ENCODE data around the gene CHURC1. TPM values are rescaled to one million over a fixed set of nuclear protein-coding genes. Genes with fewer than 3 reads are reported as not detected.

CHURC1 gene
- total and polyA plus RNA-seq, 2 of the 13 experiments (the other 11 are each of a cell fraction or from before 2014, with no cell fraction given) = 41.1 to 74.4 TPM

GRCh38 chr14:64963611-64964010, 49.4 kb downstream of the CHURC1 start:
- Histone ChIP-seq H3K79me2 (ENCODE audit: insufficient read depth, low read length) (no peaks in the 10 kb centered on the region), H3K9me3 (ENCODE audit: low read length) (no peaks in the 10 kb centered on the region), H3K27me3 (ENCODE audit: control insufficient read depth in 1 of 2, insufficient read depth in 2 of 2, low read length in 2 of 2) (no peaks in the 10 kb centered on the region), H3K4me3 (replicated peaks in 1 of 3; ENCODE audit: insufficient read depth in 1 of 3, low read depth in 2 of 3, low read length in 3 of 3) (no peak overlapping the region), H3K4me1 (ENCODE audit: insufficient read depth, low read length) (peaks cover 5% of the 10 kb centered on the region; the same call in 1 of the 2 replicates), H2AFZ (ENCODE audit: low read length) (no peak overlapping the region), H3K9ac (ENCODE audit: insufficient read depth, low read depth, low read length) (no peak overlapping the region), H4K20me1 (ENCODE audit: insufficient read depth, low read length) (no peaks in the 10 kb centered on the region), H3K27ac (ENCODE audit: extremely low read length, insufficient read depth, low read length) (no peak overlapping the region), H3K4me2 (ENCODE audit: low read depth, low read length) (no peak overlapping the region), H3K36me3 (replicated peaks in 1 of 2; ENCODE audit: control insufficient read depth in 1 of 2, insufficient read depth in 2 of 2, low read length in 2 of 2) (no peaks in the 10 kb centered on the region)
- ChIA-PET CTCF (ENCODE audit: low intra/inter-chr PET ratio, low total read pairs) (no interaction called here), POLR2A (no interaction called here)
- intact Hi-C loops (cut with micrococcal nuclease; ENCODE audit: unreplicated experiment) = no loop called here
- 100% methylated on average over 1 of the region's 1 CpG for WGBS (ENCODE audit: low lambda C conversion rate)
- BruUV-seq (replicated peaks) = no TSS peak
- DNase-seq (ENCODE audit: low spot score) (no peak), ATAC-seq (no peak), FAIRE-seq (no peak)
- TF ChIP-seq ZFP1 (CRISPR knock-in tag; IDR thresholded peaks at IDR 0.05) (no peak), CTCF (CRISPR knock-in tag; IDR thresholded peaks at IDR 0.05) (0 out of 2 replicates have a peak, but pooled peaks have one; percentile 4)
- in situ Hi-C loops (cut with HindIII; ENCODE audit: extremely low pct_ligation_motif_present, low pct_unique_long_range_greater_than_20kb) = no loop called here

GRCh38 chr14:64965356-64966000, 51.2 kb downstream of the CHURC1 start:
- ATAC-seq = no peak
- TF ChIP-seq ZBTB33 (CRISPR knock-in tag; IDR thresholded peaks at IDR 0.05) (peak; percentile 15; the same call in 1 of the 2 replicates), NONO (IDR thresholded peaks at IDR 0.05) (no peak), NONO (CRISPR knock-in tag; conservative IDR thresholded peaks at IDR 0.05) (no peak)
- Histone ChIP-seq H2AFZ (ENCODE audit: low read length) (no peak overlapping the region), H3K9me3 (ENCODE audit: low read length) (no peaks in the 10 kb centered on the region), H3K27me3 (ENCODE audit: control insufficient read depth in 1 of 2, insufficient read depth in 2 of 2, low read length in 2 of 2) (no peaks in the 10 kb centered on the region), H3K27ac (ENCODE audit: extremely low read length, insufficient read depth, low read length) (no peak overlapping the region), H3K79me2 (ENCODE audit: insufficient read depth, low read length) (no peaks in the 10 kb centered on the region), H3K36me3 (replicated peaks in 1 of 2; ENCODE audit: control insufficient read depth in 1 of 2, insufficient read depth in 2 of 2, low read length in 2 of 2) (no peaks in the 10 kb centered on the region), H3K9ac (ENCODE audit: insufficient read depth, low read depth, low read length) (no peak overlapping the region), H3K4me3 (replicated peaks in 1 of 3; ENCODE audit: insufficient read depth in 1 of 3, low read depth in 2 of 3, low read length in 3 of 3) (no peak overlapping the region), H4K20me1 (ENCODE audit: insufficient read depth, low read length) (no peaks in the 10 kb centered on the region), H3K4me1 (ENCODE audit: insufficient read depth, low read length) (peaks cover 9% of the 10 kb centered on the region; the same call in 1 of the 2 replicates), H3K4me2 (ENCODE audit: low read depth, low read length) (no peak overlapping the region)
- ChIA-PET POLR2A (interaction anchor here (0.9 to 1.6 kb wide), 2 partner anchors 17 to 21 kb away, joined by 3 to 4 read pairs; partner anchors contain the start of gene FNTB), CTCF (ENCODE audit: low intra/inter-chr PET ratio, low total read pairs) (no interaction called here)
- no peak for DNase-seq (ENCODE audit: low spot score)
- WGBS (ENCODE audit: low lambda C conversion rate) = 94% methylated on average over 15 of the region's 15 CpGs
- no TSS peak for BruUV-seq (replicated peaks)
- intact Hi-C loops (cut with micrococcal nuclease; ENCODE audit: unreplicated experiment) (no loop called here), in situ Hi-C loops (cut with HindIII; ENCODE audit: extremely low pct_ligation_motif_present, low pct_unique_long_range_greater_than_20kb) (no loop called here)
- FAIRE-seq = no peak
